ENCODE results near the gene FKBP15. TPM values are rescaled to one million over a fixed set of nuclear protein-coding genes. Genes with fewer than 3 reads are reported as not detected.
"Not testable (repeated sequence)": the region's sequence is repeated elsewhere in the genome, so short reads cannot be mapped to it uniquely, and the experiment has no call there.

FKBP15 gene
- polyA plus RNA-seq, 1 experiment = 28.5 TPM

DNA sequence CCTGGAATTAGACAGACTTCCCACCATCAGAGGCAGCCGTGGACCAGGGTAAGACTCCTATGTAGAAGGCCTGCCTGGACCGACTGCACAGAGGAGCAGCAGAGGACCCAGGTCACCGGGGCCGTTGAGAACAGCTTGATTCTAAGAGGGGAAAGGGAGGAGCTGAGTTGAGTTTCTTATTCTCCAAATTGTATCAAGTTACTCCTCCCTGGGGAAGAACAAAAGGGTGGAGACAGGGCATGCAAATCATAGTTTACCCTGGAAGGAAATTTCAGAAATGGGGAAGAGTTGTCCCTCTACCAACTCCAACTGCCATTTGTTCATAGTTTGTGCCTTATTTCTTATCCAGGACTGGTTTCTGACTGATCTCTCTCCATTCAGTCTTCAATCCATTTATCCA lies 91.2 kb downstream of the FKBP15 start:
- POLR2A ChIA-PET = no interaction called here
- H3K27ac ChIP-seq (ENCODE audit: low read depth, low read length) = no peak overlapping the region
- no peak overlapping the region for H3K4me3 ChIP-seq (ENCODE audit: low read depth, low read length)
- DNase-seq (ENCODE audit: low read depth, low spot score) = no peak
- H3K27me3 ChIP-seq (ENCODE audit: control insufficient read depth, insufficient read depth, low read length) = peaks cover 3% of the 10 kb centered on the region
- CTCF ChIA-PET = no interaction called here
- H3K9me3 ChIP-seq (ENCODE audit: control insufficient read depth, insufficient read depth, low read length) = no peaks in the 10 kb centered on the region
- TF ChIP-seq, protein P1, sequence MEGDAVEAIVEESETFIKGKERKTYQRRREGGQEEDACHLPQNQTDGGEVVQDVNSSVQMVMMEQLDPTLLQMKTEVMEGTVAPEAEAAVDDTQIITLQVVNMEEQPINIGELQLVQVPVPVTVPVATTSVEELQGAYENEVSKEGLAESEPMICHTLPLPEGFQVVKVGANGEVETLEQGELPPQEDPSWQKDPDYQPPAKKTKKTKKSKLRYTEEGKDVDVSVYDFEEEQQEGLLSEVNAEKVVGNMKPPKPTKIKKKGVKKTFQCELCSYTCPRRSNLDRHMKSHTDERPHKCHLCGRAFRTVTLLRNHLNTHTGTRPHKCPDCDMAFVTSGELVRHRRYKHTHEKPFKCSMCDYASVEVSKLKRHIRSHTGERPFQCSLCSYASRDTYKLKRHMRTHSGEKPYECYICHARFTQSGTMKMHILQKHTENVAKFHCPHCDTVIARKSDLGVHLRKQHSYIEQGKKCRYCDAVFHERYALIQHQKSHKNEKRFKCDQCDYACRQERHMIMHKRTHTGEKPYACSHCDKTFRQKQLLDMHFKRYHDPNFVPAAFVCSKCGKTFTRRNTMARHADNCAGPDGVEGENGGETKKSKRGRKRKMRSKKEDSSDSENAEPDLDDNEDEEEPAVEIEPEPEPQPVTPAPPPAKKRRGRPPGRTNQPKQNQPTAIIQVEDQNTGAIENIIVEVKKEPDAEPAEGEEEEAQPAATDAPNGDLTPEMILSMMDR (IDR thresholded peaks at IDR 0.05; ENCODE audit: low read depth, low read length) = no peak

DNA sequence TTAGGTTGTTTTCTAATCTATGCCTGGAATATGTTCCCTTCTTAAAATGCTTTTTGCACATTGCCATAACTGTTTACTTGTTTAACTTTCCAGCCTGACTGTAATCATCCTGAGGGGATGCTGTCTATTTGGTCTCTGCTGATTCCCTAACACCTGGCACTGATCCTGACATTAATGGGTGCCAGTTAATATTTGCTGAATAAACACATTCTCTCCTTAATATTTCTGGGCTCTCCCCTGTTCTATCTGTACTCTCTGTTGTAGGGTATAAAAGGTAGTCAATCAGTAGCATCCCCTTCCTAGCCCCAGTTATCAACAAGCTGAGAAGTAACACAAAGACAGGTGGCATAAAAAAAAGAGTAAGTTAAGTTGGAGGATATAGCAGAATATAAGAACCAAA lies 91.6 kb downstream of the FKBP15 start:
- no peaks in the 10 kb centered on the region for H3K9me3 ChIP-seq (ENCODE audit: control insufficient read depth, insufficient read depth, low read length)
- POLR2A ChIA-PET = no interaction called here
- TF ChIP-seq, protein P1 (IDR thresholded peaks at IDR 0.05; ENCODE audit: low read depth, low read length) = no peak
- H3K27me3 ChIP-seq (ENCODE audit: control insufficient read depth, insufficient read depth, low read length) = peaks cover 3% of the 10 kb centered on the region
- no peak overlapping the region for H3K27ac ChIP-seq (ENCODE audit: low read depth, low read length)
- DNase-seq (ENCODE audit: low read depth, low spot score) = no peak
- CTCF ChIA-PET = no interaction called here
- no peak overlapping the region for H3K4me3 ChIP-seq (ENCODE audit: low read depth, low read length)

DNA sequence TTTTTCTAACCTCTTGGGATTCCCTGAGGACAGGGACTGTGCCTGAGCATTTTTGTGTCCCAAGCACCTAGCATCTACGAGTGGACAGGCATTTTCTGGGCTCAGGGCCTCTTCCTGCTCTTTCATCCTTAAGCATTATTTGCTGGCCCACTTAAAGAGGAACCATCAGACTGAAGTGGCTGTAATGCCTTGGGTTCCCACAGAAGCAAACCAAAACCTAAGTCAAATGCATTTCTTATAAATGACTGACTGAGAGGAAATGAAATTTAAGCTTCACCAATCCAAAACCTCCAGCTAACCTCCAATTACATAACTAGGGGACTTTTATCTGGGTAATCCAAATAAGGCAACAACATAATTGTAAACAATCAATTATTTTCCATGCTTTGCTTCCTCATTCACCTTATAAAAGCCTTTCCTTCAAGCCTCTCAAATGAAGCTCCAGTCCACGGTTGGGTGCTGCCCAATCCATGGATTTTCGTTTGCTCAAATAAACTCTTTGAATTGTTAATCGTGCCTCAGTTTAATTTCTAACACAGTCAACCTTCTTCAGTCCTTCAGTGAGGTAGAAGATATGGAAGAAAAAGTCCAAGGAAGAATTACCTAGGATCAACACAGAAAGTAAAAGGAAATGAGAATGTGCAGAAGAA lies 95.6 kb downstream of the FKBP15 start:
- H3K27ac ChIP-seq (ENCODE audit: low read depth, low read length) = no peak overlapping the region
- ChIA-PET POLR2A (no interaction called here), CTCF (no interaction called here)
- H3K9me3 ChIP-seq (ENCODE audit: control insufficient read depth, insufficient read depth, low read length) = no peaks in the 10 kb centered on the region
- no peak overlapping the region for H3K4me3 ChIP-seq (ENCODE audit: low read depth, low read length)
- peaks cover 3% of the 10 kb centered on the region for H3K27me3 ChIP-seq (ENCODE audit: control insufficient read depth, insufficient read depth, low read length)
- TF ChIP-seq, protein P1 (IDR thresholded peaks at IDR 0.05; ENCODE audit: low read depth, low read length) = no peak
- no peak for DNase-seq (ENCODE audit: low read depth, low spot score)

DNA sequence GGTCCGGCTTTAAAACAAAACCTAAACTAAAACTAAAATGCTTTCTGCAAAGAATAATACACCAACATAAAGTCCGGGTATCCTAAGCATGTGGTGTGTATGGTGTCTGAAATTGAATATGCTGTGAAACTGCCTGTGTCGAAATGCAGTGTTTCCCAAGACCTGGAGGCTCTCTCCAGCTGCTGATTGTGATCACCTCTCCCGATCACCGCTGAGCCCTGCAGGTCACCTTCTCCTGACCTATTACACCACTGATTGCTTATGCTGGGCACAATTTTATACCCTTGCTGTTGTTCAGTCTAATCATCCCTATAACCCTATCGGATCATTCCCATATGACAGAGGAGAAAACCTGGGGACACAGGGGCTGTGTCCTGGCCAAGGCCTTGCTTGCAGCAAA lies 102.2 kb downstream of the FKBP15 start:
- H3K27me3 ChIP-seq (ENCODE audit: control insufficient read depth, insufficient read depth, low read length); H3K27ac ChIP-seq (ENCODE audit: low read depth, low read length); POLR2A ChIA-PET; CTCF ChIA-PET; H3K4me3 ChIP-seq (ENCODE audit: low read depth, low read length); DNase-seq (ENCODE audit: low read depth, low spot score); H3K9me3 ChIP-seq (ENCODE audit: control insufficient read depth, insufficient read depth, low read length): not testable (repeated sequence)

Other genes starting within 250 kb of the FKBP15 start
- gene ZNF883, start 209.1 kb downstream of the FKBP15 start, polyA plus RNA-seq (2011; rRNA removed) = 1.3 and 1.5 TPM in 2 replicates
- 1.7 and 2.0 TPM in 2 replicates for gene ZFP37, start 164.6 kb downstream of the FKBP15 start, polyA plus RNA-seq (2011; rRNA removed)
- 6.6 and 6.7 TPM in 2 replicates for gene SLC31A2, start 70.3 kb downstream of the FKBP15 start, polyA plus RNA-seq (2011; rRNA removed)
- gene SLC31A1, start 267 bp upstream of the FKBP15 start, polyA plus RNA-seq (2011; rRNA removed) = 34.6 and 38.4 TPM in 2 replicates
- 38.0 and 52.6 TPM in 2 replicates for gene CDC26, start 54.3 kb upstream of the FKBP15 start, polyA plus RNA-seq (2011; rRNA removed)
- gene PRPF4, start 54.4 kb upstream of the FKBP15 start, polyA plus RNA-seq (2011; rRNA removed) = 20.1 and 20.9 TPM in 2 replicates
- gene RNF183, start 82.1 kb upstream of the FKBP15 start, polyA plus RNA-seq (2011; rRNA removed) = not detected in 2 replicates
- gene WDR31, start 119.0 kb upstream of the FKBP15 start, polyA plus RNA-seq (2011; rRNA removed) = 0.97 and 1.5 TPM in 2 replicates
- gene BSPRY, start 128.3 kb upstream of the FKBP15 start, polyA plus RNA-seq (2011; rRNA removed) = not detected in 2 replicates
- gene HDHD3, start 155.7 kb upstream of the FKBP15 start, polyA plus RNA-seq (2011; rRNA removed) = 7.2 and 7.4 TPM in 2 replicates
- 11.8 and 15.9 TPM in 2 replicates for gene ALAD, start 180.0 kb upstream of the FKBP15 start, polyA plus RNA-seq (2011; rRNA removed)
- 36.4 and 45.3 TPM in 2 replicates for gene POLE3, start 189.4 kb upstream of the FKBP15 start, polyA plus RNA-seq (2011; rRNA removed)
- gene C9orf43, start 189.5 kb upstream of the FKBP15 start, polyA plus RNA-seq (2011; rRNA removed) = 0.50 and 0.56 TPM in 2 replicates
- gene RGS3, start 242.4 kb upstream of the FKBP15 start, polyA plus RNA-seq (2011; rRNA removed) = 41.0 and 50.1 TPM in 2 replicates